Ovary (tissue), 3 donors: ENCODE results near the gene IRX6.

ENCODE experiments used
- CTCF ChIP-seq, 3 donors: fragments of 450-650 bp in 2 of 3; fragments of 200-600 bp in 1 of 3; IDR thresholded peaks; one replicate each; pipeline versions ENCODE4 v1.5.1 to v1.8.0; 2016 to 2022; ENCODE audit warnings: antibody characterized with exemption in 3 of 3, mild to moderate bottlenecking in 1 of 3
- EP300 ChIP-seq: sonication (generic); formaldehyde crosslinking; IDR thresholded peaks from one replicate; pipeline ENCODE4 v1.6.1; 2017; ENCODE audit warnings: antibody characterized with exemption
- POLR2A ChIP-seq: fragments of 450-650 bp; IDR thresholded peaks from one replicate; pipeline ENCODE4 v1.6.1; 2017; ENCODE audit warnings: antibody characterized with exemption, mild to moderate bottlenecking, moderate library complexity
- donor health status: DM: no; HTN: no; CAD: no.

- no peak for TF ChIP-seq POLR2A
- TF ChIP-seq CTCF (IDR thresholded peaks at IDR 0.05) = no peak
- no peak for TF ChIP-seq EP300
Observed at GRCh38 chr16:55291847-55292246, 32.2 kb upstream of the IRX6 start.
